GM12892 (cell line): ENCODE results near the gene ACP3.

Source experiments
- POLR2A ChIP-seq: IDR thresholded peaks from 2 replicates; pipeline ENCODE4 v1.6.1; 2011; ENCODE audit warnings: low read depth, low read length, control low read depth
- POLR2AphosphoS5 ChIP-seq: IDR thresholded peaks from 2 replicates; pipeline ENCODE4 v1.6.1; 2011; ENCODE audit warnings: low read depth, low read length, control low read depth
- TAF1 ChIP-seq: IDR thresholded peaks from 2 replicates; pipeline ENCODE4 v1.6.1; 2011; ENCODE audit warnings: low read depth, mild to moderate bottlenecking, control low read depth, low read length, borderline replicate concordance

DNA sequence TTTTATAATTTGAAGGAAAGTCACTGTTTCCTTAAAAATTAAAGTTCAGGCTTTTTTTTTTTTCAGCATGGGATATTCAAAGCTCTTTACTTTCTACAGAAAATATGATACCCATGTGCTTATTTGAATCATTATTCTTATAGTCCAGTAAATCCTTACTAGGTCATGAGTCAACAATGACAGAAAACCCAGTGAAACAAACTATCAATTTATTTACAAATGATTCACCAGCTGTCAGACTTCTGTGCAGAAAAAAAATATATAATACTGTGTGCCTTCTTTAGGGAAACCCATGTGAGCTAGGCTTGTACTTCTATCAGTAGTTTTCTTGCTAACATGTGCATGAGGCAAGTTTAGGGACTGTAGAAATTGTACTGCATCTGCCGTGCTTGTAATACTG, 1.2 kb downstream of the ACP3 start:
- TF ChIP-seq TAF1 (no peak), POLR2A (no peak), POLR2AphosphoS5 (no peak)
